ENCODE measurements around the gene GRIA3.

DNA sequence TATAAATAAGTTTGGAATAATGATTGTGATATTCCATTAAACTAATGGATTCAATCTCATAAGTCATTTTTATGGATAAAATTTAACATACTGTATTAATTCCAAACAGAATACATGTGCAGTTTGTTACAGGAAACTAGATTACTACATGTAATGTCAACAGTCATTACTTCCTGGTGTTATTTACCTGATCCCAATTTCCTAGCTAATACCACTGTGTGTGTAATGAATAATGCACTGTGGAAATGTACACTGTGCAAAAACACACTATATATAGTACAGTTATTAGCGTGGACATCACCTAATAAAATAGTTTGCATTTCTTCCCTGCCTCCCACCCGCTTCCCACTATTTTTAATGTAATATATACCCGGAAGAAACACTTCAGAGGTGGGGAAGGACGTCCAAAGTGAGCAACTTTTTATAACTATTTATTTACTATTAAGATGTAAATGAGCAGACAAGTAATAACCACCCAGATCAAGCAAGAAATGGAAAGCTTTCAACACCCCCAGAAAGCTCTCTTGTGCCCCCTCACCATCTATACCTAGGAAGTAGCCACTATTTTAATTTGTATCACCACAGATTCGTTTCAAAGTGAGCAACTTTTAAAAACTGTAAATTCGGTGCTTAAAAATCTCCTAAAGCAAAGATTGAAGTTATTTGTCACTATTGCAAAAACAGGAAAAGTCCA is 329.7 kb downstream of the GRIA3 start:
- TF ChIP-seq, protein P1, sequence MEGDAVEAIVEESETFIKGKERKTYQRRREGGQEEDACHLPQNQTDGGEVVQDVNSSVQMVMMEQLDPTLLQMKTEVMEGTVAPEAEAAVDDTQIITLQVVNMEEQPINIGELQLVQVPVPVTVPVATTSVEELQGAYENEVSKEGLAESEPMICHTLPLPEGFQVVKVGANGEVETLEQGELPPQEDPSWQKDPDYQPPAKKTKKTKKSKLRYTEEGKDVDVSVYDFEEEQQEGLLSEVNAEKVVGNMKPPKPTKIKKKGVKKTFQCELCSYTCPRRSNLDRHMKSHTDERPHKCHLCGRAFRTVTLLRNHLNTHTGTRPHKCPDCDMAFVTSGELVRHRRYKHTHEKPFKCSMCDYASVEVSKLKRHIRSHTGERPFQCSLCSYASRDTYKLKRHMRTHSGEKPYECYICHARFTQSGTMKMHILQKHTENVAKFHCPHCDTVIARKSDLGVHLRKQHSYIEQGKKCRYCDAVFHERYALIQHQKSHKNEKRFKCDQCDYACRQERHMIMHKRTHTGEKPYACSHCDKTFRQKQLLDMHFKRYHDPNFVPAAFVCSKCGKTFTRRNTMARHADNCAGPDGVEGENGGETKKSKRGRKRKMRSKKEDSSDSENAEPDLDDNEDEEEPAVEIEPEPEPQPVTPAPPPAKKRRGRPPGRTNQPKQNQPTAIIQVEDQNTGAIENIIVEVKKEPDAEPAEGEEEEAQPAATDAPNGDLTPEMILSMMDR (conservative IDR thresholded peaks at IDR 0.05) = no peak
- no peak for TF ChIP-seq ZFX (IDR thresholded peaks at IDR 0.05)
